GM12872 (cell line): ENCODE results near the gene ENKD1.

Source experiments
- CTCF ChIP-seq: IDR thresholded peaks from 3 replicates; pipeline ENCODE4 v1.5.1; 2011; ENCODE audit warnings: low read depth, mild to moderate bottlenecking, low read length, moderate library complexity; ENCODE audit not compliant: insufficient read depth

ENKD1 gene

GRCh38 chr16:67677712-67678111, 11.2 kb upstream of the ENKD1 start:
- no peak for TF ChIP-seq CTCF

GRCh38 chr16:67676939-67677338, 10.4 kb upstream of the ENKD1 start:
- no peak for TF ChIP-seq CTCF

GRCh38 chr16:67676516-67676915, 10.0 kb upstream of the ENKD1 start:
- TF ChIP-seq CTCF, result no peak

GRCh38 chr16:67675999-67676398, 9.4 kb upstream of the ENKD1 start:
- no peak for TF ChIP-seq CTCF

- TF ChIP-seq CTCF, result no peak
Measured at GRCh38 chr16:67675579-67675935, 9.0 kb upstream of the ENKD1 start.

GRCh38 chr16:67674851-67675578, 8.5 kb upstream of the ENKD1 start:
- no peak for TF ChIP-seq CTCF

- TF ChIP-seq CTCF, result no peak
Measured at GRCh38 chr16:67673712-67674580, 7.4 kb upstream of the ENKD1 start.
